CD4-positive, alpha-beta T cell treated with Interferon alpha-2 for 1 hour (primary cell): ENCODE results near the gene TMEM89.

Source experiments
- DNase-seq, 2 donors: peaks; one replicate each; pipeline ENCODE4 v3.0.0-alpha.2; 2020 to 2022

Gene TMEM89

GRCh38 chr3:48641396-48641795 lies 19.8 kb upstream of the TMEM89 start:
- DNase-seq, result no peak

- no peak for DNase-seq
Measured at GRCh38 chr3:48639944-48640606, 18.5 kb upstream of the TMEM89 start.

GRCh38 chr3:48637305-48637704 lies 15.7 kb upstream of the TMEM89 start:
- DNase-seq, result no peak

- DNase-seq, result no peak
Measured at GRCh38 chr3:48636149-48636655, 14.6 kb upstream of the TMEM89 start.

- DNase-seq, result peak; percentile 90 to 94
Measured at GRCh38 chr3:48635222-48636021, 13.9 kb upstream of the TMEM89 start, which contains the start of gene SLC26A6. TSS of gene SLC26A6 (minus strand) at chr3:48635461. CDS start at chr3:48635393, 68 bp downstream.

GRCh38 chr3:48634661-48635221 lies 13.2 kb upstream of the TMEM89 start:
- peak; percentile 15 to 35 for DNase-seq

GRCh38 chr3:48633743-48634142 lies 12.2 kb upstream of the TMEM89 start:
- DNase-seq, result no peak

GRCh38 chr3:48633256-48633655 lies 11.7 kb upstream of the TMEM89 start:
- no peak for DNase-seq

GRCh38 chr3:48631516-48632448 lies 10.2 kb upstream of the TMEM89 start:
- DNase-seq, result no peak

- DNase-seq, result no peak
Measured at GRCh38 chr3:48630833-48631232, 9.3 kb upstream of the TMEM89 start.

GRCh38 chr3:48630407-48630806 lies 8.8 kb upstream of the TMEM89 start:
- DNase-seq, result no peak

- DNase-seq, result no peak
Measured at GRCh38 chr3:48629894-48630293, 8.3 kb upstream of the TMEM89 start.

- no peak for DNase-seq
Measured at GRCh38 chr3:48628277-48629017, 6.9 kb upstream of the TMEM89 start.

- no peak for DNase-seq
Measured at GRCh38 chr3:48625600-48625999, 4.0 kb upstream of the TMEM89 start.

- no peak for DNase-seq
Measured at GRCh38 chr3:48624767-48625166, 3.2 kb upstream of the TMEM89 start.

- no peak for DNase-seq
Measured at GRCh38 chr3:48623851-48624547, 2.4 kb upstream of the TMEM89 start.

GRCh38 chr3:48619541-48620524 lies 1.7 kb downstream of the TMEM89 start:
- no peak for DNase-seq

GRCh38 chr3:48617559-48617958 lies 4.0 kb downstream of the TMEM89 start:
- no peak for DNase-seq

- DNase-seq, result no peak
Measured at GRCh38 chr3:48614044-48614443, 7.5 kb downstream of the TMEM89 start.

GRCh38 chr3:48612309-48612708 lies 9.3 kb downstream of the TMEM89 start:
- DNase-seq, result no peak
